IPS-NIHi7 (cell line): ENCODE data around the gene MRAS.
"Not testable (repeated sequence)": the region's sequence is repeated elsewhere in the genome, so short reads cannot be mapped to it uniquely, and the experiment has no call there.

Source experiments
- DNase-seq: peaks from one replicate; pipeline ENCODE4 v3.0.0; 2012; ENCODE audit warnings: mixed read lengths; ENCODE audit errors: extremely low spot score

The MRAS gene

GRCh38 chr3:138443521-138444503 is 95.4 kb downstream of the MRAS start:
- no peak for DNase-seq

GRCh38 chr3:138445236-138445635 is 96.9 kb downstream of the MRAS start:
- DNase-seq, result no peak

- no peak for DNase-seq
Measured at GRCh38 chr3:138445654-138446053, 97.3 kb downstream of the MRAS start.

- DNase-seq, result no peak
Measured at GRCh38 chr3:138448631-138449030, 100.3 kb downstream of the MRAS start.

- no peak for DNase-seq
Measured at GRCh38 chr3:138449490-138449889, 101.1 kb downstream of the MRAS start.

- DNase-seq, result no peak
Measured at GRCh38 chr3:138450181-138450580, 101.8 kb downstream of the MRAS start.

GRCh38 chr3:138450704-138451424 is 102.5 kb downstream of the MRAS start:
- no peak for DNase-seq

GRCh38 chr3:138451595-138452162 is 103.3 kb downstream of the MRAS start:
- DNase-seq, result no peak

- no peak for DNase-seq
Measured at GRCh38 chr3:138452436-138452835, 104.1 kb downstream of the MRAS start.

GRCh38 chr3:138453940-138454339 is 105.6 kb downstream of the MRAS start:
- DNase-seq, result not testable (repeated sequence)
